ENCODE data around the gene PPP2R3A.

The PPP2R3A gene

DNA sequence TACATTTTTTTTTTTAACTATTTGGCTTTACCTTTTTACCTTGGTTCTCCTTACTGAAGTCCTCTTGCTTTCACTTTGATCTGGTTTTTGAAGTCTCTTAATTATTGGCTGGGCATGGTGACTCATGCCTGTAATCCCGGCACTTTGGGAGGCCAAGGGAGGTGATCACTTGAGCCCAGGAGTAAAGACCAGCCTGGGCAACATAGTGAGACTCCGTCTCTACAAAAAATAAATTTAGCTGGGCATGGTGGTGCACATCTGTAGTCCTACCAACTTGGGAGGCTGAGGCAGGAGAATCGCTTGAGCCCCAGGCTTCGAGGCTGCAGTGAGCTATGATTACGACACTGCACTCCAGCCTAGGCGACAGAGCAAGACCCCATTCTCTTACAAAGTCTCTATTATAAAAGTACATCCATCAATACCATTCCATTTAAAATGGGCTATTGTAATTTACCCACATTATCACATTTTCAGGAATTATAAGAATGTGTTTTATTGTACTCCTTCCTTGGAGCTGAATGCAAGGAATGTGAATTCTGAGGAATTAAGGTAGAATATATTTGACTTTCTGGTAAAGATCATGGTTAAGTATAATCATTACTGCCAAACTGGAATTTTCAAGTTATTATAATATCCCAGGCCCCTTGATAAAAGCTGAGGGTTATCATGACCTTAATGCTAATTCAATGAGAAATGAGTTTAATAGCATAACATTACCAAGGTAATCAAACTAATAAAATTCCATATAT is 181.6 kb downstream of the PPP2R3A start:
- no peaks in the 10 kb centered on the region for H3K27me3 ChIP-seq (ENCODE audit: control insufficient read depth, insufficient read depth, low read length)
- TF ChIP-seq CTCF (IDR thresholded peaks at IDR 0.05) = no peak

DNA sequence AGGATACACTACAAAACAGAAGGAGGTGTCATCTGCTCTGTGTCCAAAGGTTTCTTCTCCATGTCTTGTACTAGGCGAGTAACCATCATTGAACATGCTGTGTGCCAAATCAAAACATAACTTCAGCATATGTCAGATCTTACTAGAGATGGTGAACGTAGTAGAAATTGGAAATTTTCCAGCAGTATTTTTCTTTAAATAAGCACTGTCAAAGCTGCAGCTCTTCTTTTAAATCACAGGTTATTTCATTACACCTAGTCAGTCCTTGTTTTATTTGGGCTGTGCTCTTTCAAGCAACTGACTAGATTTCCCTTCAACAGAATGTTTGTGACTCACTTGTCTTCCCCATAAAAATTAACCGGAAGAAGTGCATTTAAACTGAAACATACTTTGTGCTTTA is 184.1 kb downstream of the PPP2R3A start:
- no peak overlapping the region for H3K4me3 ChIP-seq (ENCODE audit: low read depth, low read length)
- no peak overlapping the region for H2AFZ ChIP-seq
- no peaks in the 10 kb centered on the region for H3K27me3 ChIP-seq (ENCODE audit: control insufficient read depth, insufficient read depth, low read length)
- H3K36me3 ChIP-seq (ENCODE audit: control insufficient read depth, insufficient read depth, low read length) = no peaks in the 10 kb centered on the region
- H3K27ac ChIP-seq = no peak overlapping the region
- no peaks in the 10 kb centered on the region for H3K9me3 ChIP-seq (ENCODE audit: control insufficient read depth, low read length)
- no peaks in the 10 kb centered on the region for H3K4me1 ChIP-seq
- no peak for TF ChIP-seq CTCF (IDR thresholded peaks at IDR 0.05)
- H3K9ac ChIP-seq = no peak overlapping the region
- peaks cover 10% of the 10 kb centered on the region for H3K79me2 ChIP-seq
- H3K4me2 ChIP-seq (ENCODE audit: low read length) = no peak overlapping the region

More for the DNA sequence above, 181.6 kb downstream of the PPP2R3A start:
- Histone ChIP-seq H3K4me2 (ENCODE audit: low read length) (no peak overlapping the region), H3K27ac (no peak overlapping the region), H3K4me3 (ENCODE audit: low read depth, low read length) (no peak overlapping the region), H3K79me2 (no peaks in the 10 kb centered on the region), H3K4me1 (no peaks in the 10 kb centered on the region), H3K9me3 (ENCODE audit: control insufficient read depth, low read length) (no peaks in the 10 kb centered on the region), H2AFZ (no peak overlapping the region), H3K9ac (no peak overlapping the region), H3K36me3 (ENCODE audit: control insufficient read depth, insufficient read depth, low read length) (no peaks in the 10 kb centered on the region)

DNA sequence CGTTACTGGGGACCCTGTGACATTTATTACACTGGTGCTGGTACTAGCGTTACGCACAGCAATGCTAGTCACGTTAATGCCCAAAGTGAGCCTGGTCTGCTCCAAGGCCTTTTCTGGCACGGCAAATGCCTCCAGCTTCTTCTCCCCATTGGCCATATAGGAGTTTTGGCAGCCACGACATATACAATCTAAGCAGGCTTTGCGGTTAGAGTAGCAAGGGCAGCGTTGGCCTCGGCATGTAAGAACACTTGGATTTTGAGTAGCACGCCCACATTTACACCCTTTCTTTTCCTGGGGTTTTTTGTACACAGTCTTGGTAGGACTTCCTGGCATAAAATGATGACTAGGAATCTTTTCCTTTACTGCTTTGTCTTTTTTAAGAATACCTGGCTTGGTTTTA is 185.7 kb downstream of the PPP2R3A start:
- Histone ChIP-seq H3K4me1 (no peaks in the 10 kb centered on the region), H3K4me2 (ENCODE audit: low read length) (no peak overlapping the region)
- no peak for TF ChIP-seq CTCF (IDR thresholded peaks at IDR 0.05)

DNA sequence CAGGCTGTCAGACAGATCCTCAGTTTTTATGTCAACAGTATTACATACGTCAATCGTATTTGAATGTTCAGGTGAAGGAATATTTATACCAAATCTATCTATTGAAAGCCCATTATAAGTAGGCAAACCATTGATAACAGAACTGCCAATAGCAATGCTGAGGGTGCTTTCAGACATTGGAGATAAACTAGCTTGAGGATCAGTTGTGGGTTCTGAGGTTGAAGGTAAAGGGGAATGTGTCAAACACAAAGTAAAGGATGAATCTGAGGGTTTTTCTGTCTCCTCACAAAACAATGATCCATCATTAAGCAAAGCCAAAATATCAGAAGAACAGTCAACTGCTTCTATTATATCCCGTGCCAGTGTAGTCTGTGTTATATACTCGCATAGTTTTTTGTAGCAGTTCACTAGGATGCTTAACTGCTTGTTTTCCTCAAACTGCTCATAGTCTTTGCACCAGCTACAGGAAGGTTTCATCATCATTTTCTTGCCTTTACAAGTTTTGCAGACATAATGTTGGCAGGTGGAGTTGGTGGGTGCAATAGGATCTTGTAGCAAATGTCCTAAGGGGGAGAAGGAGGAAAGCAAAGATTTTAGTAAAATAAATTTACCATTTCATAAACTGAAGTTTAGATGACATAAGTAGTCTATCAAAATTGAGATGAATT is 186.8 kb downstream of the PPP2R3A start:
- Histone ChIP-seq H2AFZ (no peak overlapping the region), H3K4me2 (ENCODE audit: low read length) (no peak overlapping the region), H3K4me1 (no peaks in the 10 kb centered on the region), H3K79me2 (peaks cover 33% of the 10 kb centered on the region), H3K4me3 (ENCODE audit: low read depth, low read length) (no peak overlapping the region), H3K9me3 (ENCODE audit: control insufficient read depth, low read length) (no peaks in the 10 kb centered on the region), H3K36me3 (ENCODE audit: control insufficient read depth, insufficient read depth, low read length) (no peaks in the 10 kb centered on the region), H3K9ac (no peak overlapping the region), H3K27me3 (ENCODE audit: control insufficient read depth, insufficient read depth, low read length) (no peaks in the 10 kb centered on the region), H3K27ac (no peak overlapping the region)
- TF ChIP-seq CTCF (IDR thresholded peaks at IDR 0.05) = no peak

More for the DNA sequence above, 185.7 kb downstream of the PPP2R3A start:
- no peaks in the 10 kb centered on the region for H3K27me3 ChIP-seq (ENCODE audit: control insufficient read depth, insufficient read depth, low read length)
- H3K9me3 ChIP-seq (ENCODE audit: control insufficient read depth, low read length) = no peaks in the 10 kb centered on the region
- H3K9ac ChIP-seq = no peak overlapping the region
- no peaks in the 10 kb centered on the region for H3K36me3 ChIP-seq (ENCODE audit: control insufficient read depth, insufficient read depth, low read length)
- H3K27ac ChIP-seq = no peak overlapping the region
- H3K79me2 ChIP-seq = peaks cover 23% of the 10 kb centered on the region
- no peak overlapping the region for H2AFZ ChIP-seq
- no peak overlapping the region for H3K4me3 ChIP-seq (ENCODE audit: low read depth, low read length)

Data from parathyroid adenoma (tissue), 2 donors.